Endodermal cell (in vitro differentiated cells): Measurements from ENCODE around the gene TFEB. TPM values are rescaled to one million over a fixed set of nuclear protein-coding genes. Genes with fewer than 3 reads are reported as not detected.

Experiments used
- DNase-seq: peaks from one replicate; pipeline ENCODE4 v3.0.0-alpha.2; 2017
- H3K27ac ChIP-seq: 2 replicates; pipeline ENCODE4 v1.5.1; 2013; ENCODE audit warnings: mild to moderate bottlenecking, low read depth, low read length, moderate library complexity
- H3K27me3 ChIP-seq: 2 replicates; pipeline ENCODE4 v1.6.1; 2013; ENCODE audit warnings: mild to moderate bottlenecking, low read length, moderate library complexity; ENCODE audit not compliant: insufficient read depth, control insufficient read depth, poor library complexity, severe bottlenecking
- H3K36me3 ChIP-seq: 2 replicates; pipeline ENCODE4 v1.7.0; 2013; ENCODE audit warnings: mild to moderate bottlenecking, low read length, moderate library complexity; ENCODE audit not compliant: control insufficient read depth, insufficient read depth
- H3K4me1 ChIP-seq: one replicate; pipeline ENCODE4 v1.7.0; 2013; ENCODE audit warnings: low read length; ENCODE audit not compliant: control insufficient read depth, insufficient read depth
- H3K4me3 ChIP-seq: 2 replicates; pipeline ENCODE4 v1.5.1; 2013; ENCODE audit warnings: mild to moderate bottlenecking, low read length, moderate library complexity
- H3K9ac ChIP-seq: 2 replicates; pipeline ENCODE4 v1.6.1; 2013; ENCODE audit warnings: mild to moderate bottlenecking, low read length, moderate library complexity; ENCODE audit not compliant: poor library complexity, severe bottlenecking; ENCODE audit errors: extremely low read depth
- H3K9me3 ChIP-seq: 2 replicates; pipeline ENCODE4 v1.6.1; 2013; ENCODE audit warnings: mild to moderate bottlenecking, low read length, moderate library complexity; ENCODE audit not compliant: control insufficient read depth
- H3K27ac Mint-ChIP-seq: 2 replicates; pipeline ENCODE4 v1.8.0; 2020; ENCODE audit warnings: mixed read lengths
- H3K27me3 Mint-ChIP-seq: 2 replicates; pipeline ENCODE4 v1.8.0; 2021; ENCODE audit warnings: mild to moderate bottlenecking, mixed read lengths; ENCODE audit not compliant: insufficient read depth
- H3K36me3 Mint-ChIP-seq: 2 replicates; pipeline ENCODE4 v1.8.0; 2020; ENCODE audit warnings: low read depth, mixed read lengths
- H3K4me1 Mint-ChIP-seq: 2 replicates; pipeline ENCODE4 v1.8.0; 2020; ENCODE audit warnings: mixed read lengths
- H3K4me3 Mint-ChIP-seq: 2 replicates; pipeline ENCODE4 v1.8.0; 2020; ENCODE audit warnings: mild to moderate bottlenecking, moderate library complexity, mixed read lengths
- H3K9me3 Mint-ChIP-seq: 2 replicates; pipeline ENCODE4 v1.8.0; 2020; ENCODE audit warnings: mild to moderate bottlenecking, mixed read lengths
- CTCF ChIP-seq: fragments of 200-600 bp; sonication (generic); conservative IDR thresholded peaks from 2 replicates; pipeline ENCODE4 v1.5.0; 2021; ENCODE audit warnings: antibody characterized with exemption, mild to moderate bottlenecking
- WGBS, 2 experiments: methylation state at CpG; one replicate each; pipeline versions ENCODE4 v1.1.5 to v1.1.7; 2013; ENCODE audit warnings: missing lambda C conversion rate in 2 of 2, mixed read lengths in 1 of 2; ENCODE audit not compliant: insufficient coverage in 1 of 2, insufficient read length in 1 of 2; 5-methylcytosine and 5-hydroxymethylcytosine counted together
- total RNA-seq, 2 donors: library from RNA; stranded (reverse); fragmentation: NEBNext Ultra II Directional in 1 of 2; extraction: Animal tissue kit (Norgen Biotek cat#: 25700) in 1 of 2; gene quantifications; 2 replicates in 1 of 2; 3 replicates in 1 of 2; pipeline ENCODE4 v1.2.1, GENCODE V29; 2021

TFEB gene
- total RNA-seq, 2 donors from 2014 or later = 0.24 TPM; not detected in 1

DNA sequence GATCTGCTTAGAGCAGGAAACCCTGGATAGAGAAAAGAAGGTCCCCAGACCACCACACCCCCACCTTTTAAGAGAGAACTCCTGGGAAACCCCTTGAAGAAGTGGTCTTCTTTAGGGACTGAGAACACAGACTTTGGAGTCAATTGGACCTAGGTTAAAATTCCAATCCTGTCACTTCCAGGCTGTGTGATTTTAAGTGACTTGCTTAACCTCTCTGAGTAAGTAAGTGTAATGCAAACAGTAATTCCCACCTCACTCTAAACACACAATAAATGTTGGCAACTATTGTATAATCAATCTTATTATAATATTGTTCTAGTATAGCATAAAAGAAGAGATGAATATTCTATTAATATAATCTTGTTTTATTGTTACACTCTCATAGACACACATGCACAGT, 3.3 kb downstream of the TFEB start:
- H3K27me3 Mint-ChIP-seq = peaks cover 23% of the 10 kb centered on the region
- H3K27ac Mint-ChIP-seq = no peak overlapping the region
- H3K9me3 Mint-ChIP-seq = no peaks in the 10 kb centered on the region
- H3K27me3 ChIP-seq = peaks cover 17% of the 10 kb centered on the region
- H3K4me1 Mint-ChIP-seq = peaks cover 12% of the 10 kb centered on the region
- no peak for TF ChIP-seq CTCF
- no peak overlapping the region for H3K4me3 ChIP-seq
- H3K9ac ChIP-seq = no peak overlapping the region
- peaks cover 3% of the 10 kb centered on the region for H3K4me1 ChIP-seq
- no peaks in the 10 kb centered on the region for H3K9me3 ChIP-seq
- no peak for DNase-seq
- no peaks in the 10 kb centered on the region for H3K36me3 ChIP-seq
- no peaks in the 10 kb centered on the region for H3K36me3 Mint-ChIP-seq
- no peak overlapping the region for H3K27ac ChIP-seq
- H3K4me3 Mint-ChIP-seq = no peak overlapping the region

DNA sequence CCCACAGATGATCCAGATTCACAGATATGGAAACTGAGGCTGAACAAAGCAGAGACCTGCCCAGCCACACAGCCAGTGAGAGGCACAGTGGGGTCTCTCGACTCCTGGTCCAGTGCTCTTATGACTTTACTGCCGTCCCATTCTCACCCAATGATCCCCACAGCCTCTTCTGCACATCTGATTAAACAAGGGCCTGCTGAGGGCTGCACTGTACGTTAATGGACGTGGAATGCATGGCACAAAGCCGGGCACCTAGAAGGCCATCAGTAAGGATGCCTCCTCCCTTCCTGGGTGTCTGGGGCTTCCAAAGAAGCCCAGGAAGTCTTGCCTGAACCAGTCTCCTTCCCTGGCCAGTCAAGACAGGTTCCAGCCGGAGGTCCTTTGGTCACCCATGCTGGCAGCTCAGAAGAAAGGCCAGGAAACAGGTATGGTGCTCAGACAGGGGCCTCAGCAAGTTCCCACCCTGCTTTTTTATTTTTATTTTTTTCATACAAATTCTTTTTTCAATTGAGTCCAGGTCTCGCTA, 3.8 kb downstream of the TFEB start:
- H3K36me3 Mint-ChIP-seq = no peaks in the 10 kb centered on the region
- 86 to 96% methylated on average over 4 to 7 of the region's 7 CpGs for WGBS, 2 experiments
- Histone ChIP-seq H3K9me3 (no peaks in the 10 kb centered on the region), H3K4me1 (peaks cover 3% of the 10 kb centered on the region), H3K4me3 (no peak overlapping the region), H3K9ac (no peak overlapping the region), H3K36me3 (no peaks in the 10 kb centered on the region), H3K27ac (no peak overlapping the region), H3K27me3 (peaks cover 17% of the 10 kb centered on the region)
- DNase-seq = no peak
- H3K4me1 Mint-ChIP-seq = peaks cover 12% of the 10 kb centered on the region
- H3K9me3 Mint-ChIP-seq = no peaks in the 10 kb centered on the region
- H3K4me3 Mint-ChIP-seq = no peak overlapping the region
- no peak overlapping the region for H3K27ac Mint-ChIP-seq
- no peak for TF ChIP-seq CTCF
- H3K27me3 Mint-ChIP-seq = peaks cover 19% of the 10 kb centered on the region

- no peak overlapping the region for H3K9ac ChIP-seq
- no peaks in the 10 kb centered on the region for H3K9me3 ChIP-seq
- H3K9me3 Mint-ChIP-seq = no peaks in the 10 kb centered on the region
- DNase-seq = no peak
- 93 to 97% methylated on average over 3 to 9 of the region's 9 CpGs for WGBS, 2 experiments
- H3K4me1 Mint-ChIP-seq = peaks cover 12% of the 10 kb centered on the region
- TF ChIP-seq CTCF = no peak
- no peak overlapping the region for H3K4me3 ChIP-seq
- H3K27me3 Mint-ChIP-seq = peaks cover 19% of the 10 kb centered on the region
- H3K36me3 ChIP-seq = no peaks in the 10 kb centered on the region
- no peak overlapping the region for H3K27ac ChIP-seq
- H3K27ac Mint-ChIP-seq = no peak overlapping the region
- H3K4me3 Mint-ChIP-seq = no peak overlapping the region
- H3K4me1 ChIP-seq = peaks cover 3% of the 10 kb centered on the region
- peaks cover 17% of the 10 kb centered on the region for H3K27me3 ChIP-seq
- H3K36me3 Mint-ChIP-seq = no peaks in the 10 kb centered on the region
These were observed 4.6 kb downstream of the TFEB start for GRCh38 chr6:41730531-41731436.
